NCI-H1417 (cell line): ENCODE data around the gene SEMA3A.

Source experiments
- DNase-seq, 3 experiments: peaks; one replicate each; lab custom pipeline; 2025; lab: John Stamatoyannopoulos, UW

Gene SEMA3A

GRCh38 chr7:84195295-84196060 is 889 bp upstream of the SEMA3A start:
- no peak for DNase-seq

- no peak for DNase-seq
Observed at GRCh38 chr7:84193747-84194146, 842 bp downstream of the SEMA3A start.

GRCh38 chr7:84191842-84192241 is 2.7 kb downstream of the SEMA3A start:
- DNase-seq: peak in 1 of 3 experiments; percentile 20

- DNase-seq: no peak
Observed at GRCh38 chr7:84191261-84191660, 3.3 kb downstream of the SEMA3A start.

GRCh38 chr7:84190016-84190705 is 4.4 kb downstream of the SEMA3A start:
- no peak for DNase-seq

- peak in 1 of 3 experiments; percentile 64 for DNase-seq
Observed at GRCh38 chr7:84188786-84189405, 5.7 kb downstream of the SEMA3A start.

GRCh38 chr7:84187813-84188510 is 6.6 kb downstream of the SEMA3A start:
- DNase-seq: no peak

- DNase-seq: no peak
Observed at GRCh38 chr7:84187087-84187805, 7.3 kb downstream of the SEMA3A start.

- DNase-seq: no peak
Observed at GRCh38 chr7:84183741-84184140, 10.8 kb downstream of the SEMA3A start.

- peak in 1 of 3 experiments; percentile 38 for DNase-seq
Observed at GRCh38 chr7:84182301-84182700, 12.3 kb downstream of the SEMA3A start.

GRCh38 chr7:84181628-84182027 is 13.0 kb downstream of the SEMA3A start:
- DNase-seq: no peak

- peak; percentile 17 to 98 (median 57) for DNase-seq
Observed at GRCh38 chr7:84177758-84178412, 16.7 kb downstream of the SEMA3A start.

GRCh38 chr7:84176716-84177115 is 17.9 kb downstream of the SEMA3A start:
- DNase-seq: peak in 1 of 3 experiments; percentile 44

GRCh38 chr7:84175461-84175860 is 19.1 kb downstream of the SEMA3A start:
- DNase-seq: no peak

GRCh38 chr7:84170646-84171045 is 23.9 kb downstream of the SEMA3A start:
- DNase-seq: no peak

- DNase-seq: no peak
Observed at GRCh38 chr7:84162584-84162983, 32.0 kb downstream of the SEMA3A start.

GRCh38 chr7:84162125-84162524 is 32.5 kb downstream of the SEMA3A start:
- no peak for DNase-seq

- DNase-seq: peak in 1 of 3 experiments; percentile 33
Observed at GRCh38 chr7:84161398-84161797, 33.2 kb downstream of the SEMA3A start.

GRCh38 chr7:84159435-84159834 is 35.2 kb downstream of the SEMA3A start:
- DNase-seq: peak in 1 of 3 experiments; percentile 36

- no peak for DNase-seq
Observed at GRCh38 chr7:84157171-84157570, 37.4 kb downstream of the SEMA3A start.
